ENCODE measurements around the gene CREBBP. TPM values are rescaled to one million over a fixed set of nuclear protein-coding genes. Genes with fewer than 3 reads are reported as not detected.

Gene CREBBP
- total and polyA plus RNA-seq, 4 donors: 16.0 to 155 (median 36.1) TPM

DNA sequence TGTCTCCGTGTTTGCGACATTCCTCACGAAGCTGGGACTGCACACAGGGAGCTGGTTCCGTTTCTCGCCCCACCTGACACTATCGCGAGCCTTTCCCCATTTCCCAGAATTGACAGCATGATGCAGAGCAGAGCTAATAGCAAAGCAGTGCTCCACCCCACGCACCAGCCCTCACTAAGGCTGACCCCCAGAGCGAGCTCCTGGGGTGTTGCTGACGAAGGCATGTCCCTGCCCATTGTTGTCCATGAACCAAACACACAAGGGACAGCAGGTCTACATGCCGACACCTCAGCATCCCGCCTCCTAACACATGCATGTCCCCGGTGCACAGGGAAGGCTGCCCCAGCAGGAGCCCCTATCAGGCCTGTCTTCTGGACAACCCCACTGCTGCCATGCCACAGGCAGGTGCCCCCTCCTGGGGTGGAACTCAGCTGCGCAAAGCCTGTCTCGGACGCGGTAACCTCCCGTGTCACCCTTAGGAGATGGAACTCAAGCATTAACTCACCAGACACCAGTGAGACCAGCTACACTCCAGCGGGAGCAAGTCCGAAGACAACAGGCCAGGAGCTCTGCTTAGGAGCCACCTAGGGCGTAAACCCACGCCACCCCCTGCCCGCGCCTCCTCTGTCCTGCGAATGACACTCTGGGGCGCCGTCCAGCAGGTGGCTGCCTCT, 146.3 kb downstream of the CREBBP start:
- 97 to 98% methylated on average over 27 of the region's 27 CpGs for WGBS, 2 donors
- Histone ChIP-seq H3K9ac (ENCODE audit: insufficient read depth in 1 of 2, low read length in 2 of 2) (no peak overlapping the region), H3K36me3 (ENCODE audit: control insufficient read depth in 4 of 4, insufficient read depth in 4 of 4, low read length in 4 of 4) (peaks cover 28 to 78% (median 62%) of the 10 kb centered on the region in 4 donors), H3K4me1 (ENCODE audit: control insufficient read depth in 5 of 5, insufficient read depth in 5 of 5, low read length in 5 of 5) (no peaks in the 10 kb centered on the region), H3K9me3 (ENCODE audit: control insufficient read depth in 4 of 4, insufficient read depth in 3 of 4, low read length in 3 of 4) (no peaks in the 10 kb centered on the region), H3K4me3 (no peak overlapping the region), H3K27ac (ENCODE audit: low read depth in 1 of 2, low read length in 1 of 2) (no peak overlapping the region), H3K27me3 (ENCODE audit: control insufficient read depth in 3 of 3, insufficient read depth in 3 of 3, low read length in 2 of 3) (no peaks in the 10 kb centered on the region)
- ATAC-seq (ENCODE audit: insufficient read depth, low FRiP score) (no peak), DNase-seq (no peak)
- TF ChIP-seq, protein P1, sequence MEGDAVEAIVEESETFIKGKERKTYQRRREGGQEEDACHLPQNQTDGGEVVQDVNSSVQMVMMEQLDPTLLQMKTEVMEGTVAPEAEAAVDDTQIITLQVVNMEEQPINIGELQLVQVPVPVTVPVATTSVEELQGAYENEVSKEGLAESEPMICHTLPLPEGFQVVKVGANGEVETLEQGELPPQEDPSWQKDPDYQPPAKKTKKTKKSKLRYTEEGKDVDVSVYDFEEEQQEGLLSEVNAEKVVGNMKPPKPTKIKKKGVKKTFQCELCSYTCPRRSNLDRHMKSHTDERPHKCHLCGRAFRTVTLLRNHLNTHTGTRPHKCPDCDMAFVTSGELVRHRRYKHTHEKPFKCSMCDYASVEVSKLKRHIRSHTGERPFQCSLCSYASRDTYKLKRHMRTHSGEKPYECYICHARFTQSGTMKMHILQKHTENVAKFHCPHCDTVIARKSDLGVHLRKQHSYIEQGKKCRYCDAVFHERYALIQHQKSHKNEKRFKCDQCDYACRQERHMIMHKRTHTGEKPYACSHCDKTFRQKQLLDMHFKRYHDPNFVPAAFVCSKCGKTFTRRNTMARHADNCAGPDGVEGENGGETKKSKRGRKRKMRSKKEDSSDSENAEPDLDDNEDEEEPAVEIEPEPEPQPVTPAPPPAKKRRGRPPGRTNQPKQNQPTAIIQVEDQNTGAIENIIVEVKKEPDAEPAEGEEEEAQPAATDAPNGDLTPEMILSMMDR (IDR thresholded peaks at IDR 0.05; ENCODE audit: control extremely low read depth, extremely low read depth): no peak

DNA sequence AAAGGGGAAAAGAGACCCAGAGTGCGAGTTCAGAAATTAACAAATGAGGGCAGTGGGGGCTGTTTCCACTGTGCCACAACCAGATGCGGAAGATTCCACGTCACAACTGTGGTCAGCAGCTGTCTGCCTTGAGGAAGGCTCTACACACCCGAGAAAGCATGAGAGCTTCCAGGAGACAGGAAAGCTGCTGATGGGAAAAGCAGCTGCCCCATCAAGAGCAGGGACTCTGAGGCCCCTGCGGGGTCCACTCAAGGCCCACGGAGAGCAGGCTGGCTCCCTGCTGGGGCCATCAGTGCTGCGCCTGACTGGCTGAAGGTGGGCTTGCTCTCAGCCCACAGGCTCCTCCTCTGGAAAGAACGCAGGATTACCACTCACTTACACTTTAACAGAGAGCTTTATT, 148.3 kb downstream of the CREBBP start:
- TF ChIP-seq, protein P1 (IDR thresholded peaks at IDR 0.05; ENCODE audit: control extremely low read depth, extremely low read depth): no peak
- 91 to 93% methylated on average over 8 of the region's 8 CpGs for WGBS, 2 donors
- Histone ChIP-seq H3K9me3 (ENCODE audit: control insufficient read depth in 4 of 4, insufficient read depth in 3 of 4, low read length in 3 of 4) (no peaks in the 10 kb centered on the region), H3K36me3 (ENCODE audit: control insufficient read depth in 4 of 4, insufficient read depth in 4 of 4, low read length in 4 of 4) (peaks cover 23 to 83% (median 52%) of the 10 kb centered on the region in 4 donors), H3K27me3 (ENCODE audit: control insufficient read depth in 3 of 3, insufficient read depth in 3 of 3, low read length in 2 of 3) (no peaks in the 10 kb centered on the region), H3K27ac (ENCODE audit: low read depth in 1 of 2, low read length in 1 of 2) (no peak overlapping the region), H3K4me3 (no peak overlapping the region), H3K9ac (ENCODE audit: insufficient read depth in 1 of 2, low read length in 2 of 2) (no peak overlapping the region), H3K4me1 (ENCODE audit: control insufficient read depth in 5 of 5, insufficient read depth in 5 of 5, low read length in 5 of 5) (no peaks in the 10 kb centered on the region)
- DNase-seq: no peak
- ATAC-seq (ENCODE audit: insufficient read depth, low FRiP score): no peak

DNA sequence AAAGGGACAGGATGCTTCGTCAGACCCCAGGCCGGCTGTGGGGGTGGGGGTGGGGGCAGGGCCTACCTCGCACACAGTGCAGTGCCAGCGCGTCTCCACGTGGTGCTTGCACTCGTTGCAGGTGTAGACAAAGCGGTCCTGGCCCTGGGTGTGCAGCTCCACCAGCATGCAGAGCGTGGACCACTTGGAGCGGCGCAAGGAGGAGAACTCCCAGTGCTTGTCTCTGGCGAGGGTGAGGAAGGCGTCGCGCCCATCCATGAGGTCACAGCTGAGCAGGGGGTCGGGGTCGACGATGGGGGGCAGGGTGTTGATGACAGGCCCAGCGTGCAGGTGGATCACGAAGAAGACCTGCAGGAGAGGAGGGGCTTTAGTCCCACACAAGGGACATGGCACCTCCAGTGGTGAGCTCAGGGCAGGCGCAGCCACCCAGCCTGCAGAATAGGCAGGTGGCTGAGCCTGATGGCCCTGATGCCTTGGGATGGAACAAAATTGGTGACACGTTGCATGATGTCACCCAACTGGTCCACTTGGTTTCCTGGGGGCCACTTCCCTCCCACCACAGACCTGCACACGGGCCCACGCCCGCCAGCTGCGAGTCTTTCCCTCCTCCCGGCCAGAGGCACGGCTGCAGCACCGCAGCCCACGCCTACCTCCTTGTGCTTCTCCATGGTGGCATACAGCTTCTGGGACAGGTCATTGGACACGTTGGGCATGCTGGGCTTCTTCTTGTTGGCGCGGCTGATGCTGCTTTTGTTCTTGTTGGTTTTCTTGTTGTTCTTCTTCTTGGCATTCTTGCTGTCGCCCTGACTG, 149.2 kb downstream of the CREBBP start:
- Histone ChIP-seq H3K4me1 (ENCODE audit: control insufficient read depth in 5 of 5, insufficient read depth in 5 of 5, low read length in 5 of 5) (no peaks in the 10 kb centered on the region), H3K9me3 (ENCODE audit: control insufficient read depth in 4 of 4, insufficient read depth in 3 of 4, low read length in 3 of 4) (no peaks in the 10 kb centered on the region), H3K27me3 (ENCODE audit: control insufficient read depth in 3 of 3, insufficient read depth in 3 of 3, low read length in 2 of 3) (no peaks in the 10 kb centered on the region), H3K9ac (ENCODE audit: insufficient read depth in 1 of 2, low read length in 2 of 2) (no peak overlapping the region), H3K36me3 (ENCODE audit: control insufficient read depth in 4 of 4, insufficient read depth in 4 of 4, low read length in 4 of 4) (peaks cover 20 to 76% (median 44%) of the 10 kb centered on the region in 4 donors), H3K4me3 (no peak overlapping the region), H3K27ac (ENCODE audit: low read depth in 1 of 2, low read length in 1 of 2) (no peak overlapping the region)
- ATAC-seq (ENCODE audit: insufficient read depth, low FRiP score) (no peak), DNase-seq (no peak)
- 93 to 95% methylated on average over 34 of the region's 34 CpGs for WGBS, 2 donors
- TF ChIP-seq, protein P1 (IDR thresholded peaks at IDR 0.05; ENCODE audit: control extremely low read depth, extremely low read depth): no peak

Data from lung (tissue), 12 donors.